Cortex of kidney (tissue), 1 donor: ENCODE data around the gene GRPEL2.

ENCODE experiments used
- DNase-seq: peaks from one replicate; lab custom pipeline; 2025; lab: John Stamatoyannopoulos, UW

Gene GRPEL2

GRCh38 chr5:149345147-149345891, at the start of gene GRPEL2:
Gene GRPEL2 (plus strand): TSS chr5:149345499. CDS start chr5:149345540, 41 bp downstream.
- peak; percentile 72 for DNase-seq

GRCh38 chr5:149297340-149298025, 47.8 kb upstream of the GRPEL2 start:
- no peak for DNase-seq

- DNase-seq: no peak
These were observed 47.1 kb upstream of the GRPEL2 start for GRCh38 chr5:149298163-149298562.

- DNase-seq: no peak
These were observed 46.4 kb upstream of the GRPEL2 start for GRCh38 chr5:149298842-149299404.

GRCh38 chr5:149299451-149300054, 45.7 kb upstream of the GRPEL2 start:
- no peak for DNase-seq

GRCh38 chr5:149300441-149300840, 44.9 kb upstream of the GRPEL2 start:
- DNase-seq: no peak

- DNase-seq: no peak
These were observed 44.1 kb upstream of the GRPEL2 start for GRCh38 chr5:149301049-149301743.

- DNase-seq: no peak
These were observed 43.4 kb upstream of the GRPEL2 start for GRCh38 chr5:149301744-149302380.

GRCh38 chr5:149302641-149303040, 42.7 kb upstream of the GRPEL2 start:
- no peak for DNase-seq

GRCh38 chr5:149303210-149303609, 42.1 kb upstream of the GRPEL2 start:
- no peak for DNase-seq

- no peak for DNase-seq
These were observed 40.9 kb upstream of the GRPEL2 start for GRCh38 chr5:149304195-149305078.

- no peak for DNase-seq
These were observed 35.9 kb upstream of the GRPEL2 start for GRCh38 chr5:149309354-149309753.

GRCh38 chr5:149310488-149310887, 34.8 kb upstream of the GRPEL2 start:
- DNase-seq: no peak

GRCh38 chr5:149310947-149311658, 34.2 kb upstream of the GRPEL2 start:
- DNase-seq: no peak

- no peak for DNase-seq
These were observed 32.0 kb upstream of the GRPEL2 start for GRCh38 chr5:149313151-149313841.

GRCh38 chr5:149314571-149315111, 30.7 kb upstream of the GRPEL2 start:
- no peak for DNase-seq

- DNase-seq: no peak
These were observed 29.5 kb upstream of the GRPEL2 start for GRCh38 chr5:149315753-149316152.

- DNase-seq: no peak
These were observed 27.8 kb upstream of the GRPEL2 start for GRCh38 chr5:149317281-149318048.
